HepG2 (cell line): ENCODE results near the gene BCAS4. TPM values are rescaled to one million over a fixed set of nuclear protein-coding genes. Genes with fewer than 3 reads are reported as not detected.

ENCODE experiments used
- CREB3 ChIP-seq: sonication (generic); formaldehyde crosslinking; IDR thresholded peaks from 2 replicates; pipeline ENCODE4 v1.5.0; 2020; ENCODE audit warnings: missing genetic modification reagents
- FOXA3 ChIP-seq: IDR thresholded peaks from 2 replicates; pipeline ENCODE4 v1.6.1; 2016; ENCODE audit warnings: missing genetic modification reagents, missing compliant biosample characterization
- FOXK2 ChIP-seq: fragments of 450-650 bp; IDR thresholded peaks from 2 replicates; pipeline ENCODE4 v1.6.1; 2016
- GATAD2A ChIP-seq: IDR thresholded peaks from 2 replicates; pipeline ENCODE4 v1.6.1; 2016
- HMG20A ChIP-seq: IDR thresholded peaks from 2 replicates; pipeline ENCODE4 v1.6.1; 2016; ENCODE audit warnings: borderline replicate concordance
- HNRNPUL1 ChIP-seq: fragments of 200-400 bp; formaldehyde crosslinking; IDR thresholded peaks from 2 replicates; pipeline ENCODE4 v1.6.1; 2017; ENCODE audit warnings: low read depth, mild to moderate bottlenecking, low read length, moderate library complexity
- KDM1A ChIP-seq: IDR thresholded peaks from 2 replicates; pipeline ENCODE4 v1.6.1; 2016; ENCODE audit warnings: missing compliant biosample characterization
- KIAA2018 ChIP-seq: sonication (generic); formaldehyde crosslinking; IDR thresholded peaks from 2 replicates; pipeline ENCODE4 v1.5.0; 2020; ENCODE audit warnings: mild to moderate bottlenecking, missing genetic modification reagents, borderline replicate concordance
- NFATC3 ChIP-seq: sonication (generic); formaldehyde crosslinking; IDR thresholded peaks from 2 replicates; pipeline ENCODE4 v1.5.1; 2020; ENCODE audit warnings: mild to moderate bottlenecking, missing genetic modification reagents
- RXRA ChIP-seq: sonication (generic); formaldehyde crosslinking; IDR thresholded peaks from 2 replicates; pipeline ENCODE4 v1.5.1; 2020; ENCODE audit warnings: missing genetic modification reagents
- XRCC5 ChIP-seq: fragments of 200-400 bp; formaldehyde crosslinking; optimal IDR thresholded peaks from 2 replicates; pipeline ENCODE3; 2017; ENCODE audit warnings: mild to moderate bottlenecking, low read length
- ZBTB26 ChIP-seq: IDR thresholded peaks from 2 replicates; pipeline ENCODE4 v1.6.1; 2016; ENCODE audit warnings: missing compliant biosample characterization, missing genetic modification reagents, borderline replicate concordance
- ZKSCAN1 ChIP-seq: fragments of 150-350 bp; IDR thresholded peaks from 2 replicates; pipeline ENCODE4 v1.6.1; 2014; ENCODE audit warnings: low read length
- ZSCAN30 ChIP-seq: sonication (generic); formaldehyde crosslinking; IDR thresholded peaks from 2 replicates; pipeline ENCODE4 v1.5.0; 2020; ENCODE audit warnings: mild to moderate bottlenecking, missing genetic modification reagents
- polyA plus RNA-seq, 8 experiments: library from polyadenylated mRNA; depleted of rRNA in 3 of 8; stranded (reverse) in 7 of 8; unstranded in 1 of 8; fragments of >200 nt; fragmentation: Illumina TruSeq in 4 of 8; extraction: Trizol in 4 of 8; gene quantifications; 2 replicates each; pipeline versions ENCODE4 v1.2.1 to v1.2.3, GENCODE V29; 2011 to 2016; ENCODE audit warnings: low read depth in 4 of 8, missing spikeins in 1 of 8, mixed read lengths in 1 of 8; ENCODE audit not compliant: insufficient read depth in 1 of 8
- total RNA-seq, 5 experiments: library from RNA; depleted of rRNA; stranded (reverse); fragments of >200 nt; fragmentation: Illumina TruSeq; extraction: Trizol; gene quantifications; 2 replicates each; pipeline ENCODE4 v1.2.3, GENCODE V29; 2016; ENCODE audit warnings: low read depth in 1 of 5
- TF ChIP-seq, protein P1 (sequence below): IDR thresholded peaks from 2 replicates; pipeline ENCODE4 v1.6.1; 2016; ENCODE audit warnings: mild to moderate bottlenecking
- TF ChIP-seq, protein P2 (sequence below): sonication (generic); formaldehyde crosslinking; IDR thresholded peaks from 2 replicates; pipeline ENCODE4 v1.4.0; 2020; ENCODE audit warnings: missing genetic modification reagents

Gene BCAS4
- total and polyA plus RNA-seq, 2 of the 13 experiments (the other 11 are each of a cell fraction or from before 2014, with no cell fraction given) = 7.2 to 8.0 TPM

- TF ChIP-seq ZKSCAN1 = peak; percentile 87
- TF ChIP-seq KDM1A (CRISPR knock-in tag) = peak; percentile 87
- TF ChIP-seq HMG20A (CRISPR knock-in tag) = peak; percentile 41
- 0 out of 2 replicates have a peak, but pooled peaks have one; percentile 14 for TF ChIP-seq ZBTB26 (CRISPR knock-in tag)
- no peak for TF ChIP-seq NFATC3 (CRISPR knock-in tag)
- TF ChIP-seq RXRA (CRISPR knock-in tag) = 0 out of 2 replicates have a peak, but pooled peaks have one; percentile 36
- TF ChIP-seq, protein P1, sequence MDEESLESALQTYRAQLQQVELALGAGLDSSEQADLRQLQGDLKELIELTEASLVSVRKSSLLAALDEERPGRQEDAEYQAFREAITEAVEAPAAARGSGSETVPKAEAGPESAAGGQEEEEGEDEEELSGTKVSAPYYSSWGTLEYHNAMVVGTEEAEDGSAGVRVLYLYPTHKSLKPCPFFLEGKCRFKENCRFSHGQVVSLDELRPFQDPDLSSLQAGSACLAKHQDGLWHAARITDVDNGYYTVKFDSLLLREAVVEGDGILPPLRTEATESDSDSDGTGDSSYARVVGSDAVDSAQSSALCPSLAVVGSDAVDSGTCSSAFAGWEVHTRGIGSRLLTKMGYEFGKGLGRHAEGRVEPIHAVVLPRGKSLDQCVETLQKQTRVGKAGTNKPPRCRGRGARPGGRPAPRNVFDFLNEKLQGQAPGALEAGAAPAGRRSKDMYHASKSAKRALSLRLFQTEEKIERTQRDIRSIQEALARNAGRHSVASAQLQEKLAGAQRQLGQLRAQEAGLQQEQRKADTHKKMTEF (CRISPR knock-in tag) = peak; percentile 46; the same call in 1 of the 2 replicates
- TF ChIP-seq XRCC5 = peak; percentile 39
- TF ChIP-seq CREB3 (CRISPR knock-in tag) = no peak
- TF ChIP-seq FOXK2 = peak; percentile 52; the same call in 1 of the 2 replicates
- peak; percentile 84 for TF ChIP-seq GATAD2A (CRISPR knock-in tag)
- TF ChIP-seq FOXA3 (CRISPR knock-in tag) = peak; percentile 90
- no peak for TF ChIP-seq KIAA2018 (CRISPR knock-in tag)
- TF ChIP-seq, protein P2, sequence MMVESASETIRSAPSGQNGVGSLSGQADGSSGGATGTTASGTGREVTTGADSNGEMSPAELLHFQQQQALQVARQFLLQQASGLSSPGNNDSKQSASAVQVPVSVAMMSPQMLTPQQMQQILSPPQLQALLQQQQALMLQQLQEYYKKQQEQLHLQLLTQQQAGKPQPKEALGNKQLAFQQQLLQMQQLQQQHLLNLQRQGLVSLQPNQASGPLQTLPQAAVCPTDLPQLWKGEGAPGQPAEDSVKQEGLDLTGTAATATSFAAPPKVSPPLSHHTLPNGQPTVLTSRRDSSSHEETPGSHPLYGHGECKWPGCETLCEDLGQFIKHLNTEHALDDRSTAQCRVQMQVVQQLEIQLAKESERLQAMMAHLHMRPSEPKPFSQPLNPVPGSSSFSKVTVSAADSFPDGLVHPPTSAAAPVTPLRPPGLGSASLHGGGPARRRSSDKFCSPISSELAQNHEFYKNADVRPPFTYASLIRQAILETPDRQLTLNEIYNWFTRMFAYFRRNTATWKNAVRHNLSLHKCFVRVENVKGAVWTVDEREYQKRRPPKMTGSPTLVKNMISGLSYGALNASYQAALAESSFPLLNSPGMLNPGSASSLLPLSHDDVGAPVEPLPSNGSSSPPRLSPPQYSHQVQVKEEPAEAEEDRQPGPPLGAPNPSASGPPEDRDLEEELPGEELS (CRISPR knock-in tag) = peak; percentile 66; the same call in 1 of the 2 replicates
- no peak for TF ChIP-seq ZSCAN30 (CRISPR knock-in tag)
- peak; percentile 91 for TF ChIP-seq HNRNPUL1
Measured at GRCh38 chr20:50895111-50895830, 100.4 kb downstream of the BCAS4 start (continued).
